GM12864 (cell line): Measurements from ENCODE around the gene NIPAL3.

Experiments
- DNase-seq: peaks from one replicate; pipeline ENCODE4 v3.0.0-alpha.2; 2011; ENCODE audit warnings: low read depth
- H3K4me3 ChIP-seq: 2 replicates; pipeline ENCODE4 v1.5.1; 2011; ENCODE audit warnings: mild to moderate bottlenecking, low read depth, low read length, control low read depth
- CTCF ChIP-seq: IDR thresholded peaks from 2 replicates; pipeline ENCODE4 v1.5.1; 2011; ENCODE audit warnings: low read depth, mild to moderate bottlenecking, moderate library complexity, low read length, control low read depth, inconsistent platforms; ENCODE audit errors: missing control alignments

Gene NIPAL3

GRCh38 chr1:24400065-24400464, 15.5 kb upstream of the NIPAL3 start:
- TF ChIP-seq CTCF = no peak
- H3K4me3 ChIP-seq = no peak overlapping the region
- DNase-seq = no peak

GRCh38 chr1:24403806-24404205, 11.8 kb upstream of the NIPAL3 start:
- no peak for DNase-seq
- TF ChIP-seq CTCF = no peak
- H3K4me3 ChIP-seq = no peak overlapping the region

DNA sequence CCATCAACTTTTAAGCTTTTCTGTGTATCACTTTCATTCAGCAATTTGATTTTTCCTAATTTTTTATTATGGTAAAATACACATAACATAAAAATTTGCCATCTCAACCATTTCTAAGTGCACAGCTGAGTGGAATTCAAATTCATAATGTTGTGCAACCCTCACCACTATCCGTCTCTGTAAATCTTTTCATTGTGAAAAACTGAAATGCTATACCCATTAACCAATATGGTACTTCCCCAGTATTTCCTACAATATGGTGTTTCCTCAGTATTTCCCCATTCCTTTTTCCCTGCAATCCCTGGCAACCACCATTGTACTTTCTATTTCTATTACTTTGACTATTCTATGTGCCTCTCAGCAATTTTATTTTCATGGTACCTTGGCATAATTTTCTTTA, 8.8 kb upstream of the NIPAL3 start:
- H3K4me3 ChIP-seq = no peak overlapping the region
- no peak for TF ChIP-seq CTCF
- DNase-seq = no peak

DNA sequence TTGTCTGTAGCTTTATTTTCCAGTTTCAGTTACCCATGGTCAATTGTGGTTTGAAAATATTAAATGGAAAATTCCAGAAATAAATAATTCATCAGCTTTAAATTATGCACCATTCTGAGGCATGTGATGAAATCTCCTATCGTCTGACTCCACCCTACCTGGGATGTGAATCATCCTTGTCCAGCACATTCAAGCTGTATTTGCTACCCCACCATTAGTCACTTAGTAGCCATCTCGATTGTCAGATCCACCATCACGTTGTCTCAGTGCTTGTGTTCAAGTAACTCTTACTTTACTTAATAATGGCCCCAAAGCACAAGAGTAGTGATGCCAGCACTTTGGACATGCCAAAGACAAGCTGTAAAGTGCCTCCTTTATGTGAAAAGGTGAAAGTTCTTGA, 6.1 kb upstream of the NIPAL3 start:
- H3K4me3 ChIP-seq = no peak overlapping the region
- DNase-seq = no peak
- no peak for TF ChIP-seq CTCF

DNA sequence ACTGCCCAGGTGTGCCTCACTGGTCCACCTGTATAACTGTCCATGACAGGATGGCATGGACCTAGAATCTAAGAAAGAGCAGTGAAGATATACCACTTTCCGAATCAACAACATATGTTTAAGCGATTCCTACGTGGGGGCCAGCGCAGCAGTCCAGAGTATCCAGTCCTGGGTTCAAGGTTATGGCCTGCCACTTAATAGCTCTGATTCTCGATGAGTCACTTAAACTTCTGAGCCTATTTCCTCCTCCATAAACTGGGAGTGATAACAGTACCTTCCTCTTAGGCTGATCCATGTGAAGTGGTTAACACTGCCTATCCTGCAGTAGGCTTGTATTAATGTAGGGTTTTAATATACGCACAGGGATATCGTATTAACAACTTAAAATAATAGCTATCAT, 4.9 kb upstream of the NIPAL3 start:
- no peak for DNase-seq
- H3K4me3 ChIP-seq = no peak overlapping the region
- TF ChIP-seq CTCF = no peak

- DNase-seq = no peak
- H3K4me3 ChIP-seq = no peak overlapping the region
- no peak for TF ChIP-seq CTCF
Observed at GRCh38 chr1:24411963-24412362, 3.6 kb upstream of the NIPAL3 start.

- DNase-seq = no peak
- no peak overlapping the region for H3K4me3 ChIP-seq
- no peak for TF ChIP-seq CTCF
Observed at GRCh38 chr1:24412408-24412807, 3.2 kb upstream of the NIPAL3 start.
